ENCODE results near the gene ARCN1.
"Not testable (repeated sequence)": the region's sequence is repeated elsewhere in the genome, so short reads cannot be mapped to it uniquely, and the experiment has no call there.

The ARCN1 gene

GRCh38 chr11:118592616-118593367, 20.6 kb downstream of the ARCN1 start:
- CTCF ChIA-PET = interaction anchor here (1.0 to 9.0 kb wide), 5 partner anchors 9 to 68 kb away, joined by 3 to 133 read pairs (median 27); partner anchors contain the start of gene PHLDB1
- Histone ChIP-seq H3K4me1 (ENCODE audit: control extremely low read depth in 1 of 4, control insufficient read depth in 4 of 4, insufficient read depth in 4 of 4, low read length in 3 of 4) (peaks cover 0 to 9% (median 6%) of the 10 kb centered on the region in 4 experiments), H3K4me3 (ENCODE audit: control insufficient read depth in 1 of 7, extremely low read depth in 1 of 7, insufficient read depth in 4 of 7, low read depth in 2 of 7, low read length in 6 of 7) (no peak overlapping the region), H3K36me3 (ENCODE audit: control insufficient read depth in 4 of 4, insufficient read depth in 4 of 4, low read length in 3 of 4) (peaks cover 24 to 82% (median 49%) of the 10 kb centered on the region in 4 experiments), H3K9me3 (ENCODE audit: control extremely low read depth in 1 of 5, control insufficient read depth in 4 of 5, insufficient read depth in 2 of 5, low read depth in 1 of 5, low read length in 4 of 5) (no peaks in the 10 kb centered on the region), H3K27ac (ENCODE audit: insufficient read depth in 1 of 2, low read depth in 1 of 2, low read length in 2 of 2, poor library complexity in 1 of 2, severe bottlenecking in 2 of 2) (no peak overlapping the region), H3K27me3 (replicated peaks in 2 of 5; ENCODE audit: control insufficient read depth in 4 of 5, insufficient read depth in 5 of 5, low read length in 4 of 5) (no peaks in the 10 kb centered on the region)
- POLR2A ChIA-PET = no interaction called here
- DNase-seq = no peak
- WGBS (ENCODE audit: insufficient coverage) = 93% methylated on average over 2 of the region's 2 CpGs

GRCh38 chr11:118594984-118595383, 22.8 kb downstream of the ARCN1 start:
- ChIA-PET POLR2A (interaction anchor here (1.0 kb wide), 1 partner anchor 11 kb away, joined by 3 read pairs; no protein-coding TSS in a partner anchor), CTCF (interaction anchor here (0.8 to 9.0 kb wide), 14 partner anchors 14 to 82 kb away, joined by 3 to 133 read pairs (median 4); partner anchors contain the start of gene PHLDB1)
- H3K27me3 ChIP-seq (replicated peaks in 2 of 5; ENCODE audit: control insufficient read depth in 4 of 5, insufficient read depth in 5 of 5, low read length in 4 of 5); H3K27ac ChIP-seq (ENCODE audit: insufficient read depth in 1 of 2, low read depth in 1 of 2, low read length in 2 of 2, poor library complexity in 1 of 2, severe bottlenecking in 2 of 2); H3K4me3 ChIP-seq (ENCODE audit: control insufficient read depth in 1 of 7, extremely low read depth in 1 of 7, insufficient read depth in 4 of 7, low read depth in 2 of 7, low read length in 6 of 7); H3K4me1 ChIP-seq (ENCODE audit: control extremely low read depth in 1 of 4, control insufficient read depth in 4 of 4, insufficient read depth in 4 of 4, low read length in 3 of 4); H3K9me3 ChIP-seq (ENCODE audit: control extremely low read depth in 1 of 5, control insufficient read depth in 4 of 5, insufficient read depth in 2 of 5, low read depth in 1 of 5, low read length in 4 of 5): not testable (repeated sequence)
- peak; percentile 63 to 80 (median 75) for DNase-seq
- no CpG with 5 or more reads among the region's 5 CpGs for WGBS (ENCODE audit: insufficient coverage)
- peaks cover 25 to 75% (median 50%) of the 10 kb centered on the region in 4 experiments for H3K36me3 ChIP-seq (ENCODE audit: control insufficient read depth in 4 of 4, insufficient read depth in 4 of 4, low read length in 3 of 4)

GRCh38 chr11:118596224-118597146, 24.3 kb downstream of the ARCN1 start:
- 97% methylated on average over 15 of the region's 16 CpGs for WGBS (ENCODE audit: insufficient coverage)
- Histone ChIP-seq H3K36me3 (ENCODE audit: control insufficient read depth in 4 of 4, insufficient read depth in 4 of 4, low read length in 3 of 4) (peaks cover 28 to 72% (median 49%) of the 10 kb centered on the region in 4 experiments), H3K4me1 (ENCODE audit: control extremely low read depth in 1 of 4, control insufficient read depth in 4 of 4, insufficient read depth in 4 of 4, low read length in 3 of 4) (peaks cover 0 to 9% (median 6%) of the 10 kb centered on the region in 4 experiments), H3K27ac (ENCODE audit: insufficient read depth in 1 of 2, low read depth in 1 of 2, low read length in 2 of 2, poor library complexity in 1 of 2, severe bottlenecking in 2 of 2) (no peak overlapping the region), H3K4me3 (ENCODE audit: control insufficient read depth in 1 of 7, extremely low read depth in 1 of 7, insufficient read depth in 4 of 7, low read depth in 2 of 7, low read length in 6 of 7) (no peak overlapping the region), H3K9me3 (ENCODE audit: control extremely low read depth in 1 of 5, control insufficient read depth in 4 of 5, insufficient read depth in 2 of 5, low read depth in 1 of 5, low read length in 4 of 5) (no peaks in the 10 kb centered on the region), H3K27me3 (replicated peaks in 2 of 5; ENCODE audit: control insufficient read depth in 4 of 5, insufficient read depth in 5 of 5, low read length in 4 of 5) (no peaks in the 10 kb centered on the region)
- peak in 2 of 3 donors; percentile 14 to 19 for DNase-seq
- CTCF ChIA-PET = interaction anchor here (1.3 to 9.0 kb wide), 5 partner anchors 13 to 70 kb away, joined by 3 to 133 read pairs (median 10); partner anchors contain the start of gene PHLDB1
- POLR2A ChIA-PET = no interaction called here

DNA sequence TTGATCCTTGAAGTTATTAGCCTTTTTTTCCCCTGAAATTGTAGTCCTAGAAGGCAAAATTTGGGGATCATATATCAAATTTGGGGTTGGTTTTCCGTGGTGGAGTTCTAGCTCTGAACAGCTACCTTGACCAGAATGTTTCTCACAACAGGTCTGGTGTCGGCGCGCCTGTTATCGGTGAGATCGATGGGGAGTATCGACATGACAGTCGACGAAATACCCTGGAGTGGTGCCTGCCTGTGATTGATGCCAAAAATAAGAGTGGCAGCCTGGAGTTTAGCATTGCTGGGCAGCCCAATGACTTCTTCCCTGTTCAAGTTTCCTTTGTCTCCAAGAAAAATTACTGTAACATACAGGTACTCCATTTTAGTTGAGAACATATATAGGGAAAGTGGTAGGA, 25.3 kb downstream of the ARCN1 start:
- Histone ChIP-seq H3K27ac (ENCODE audit: insufficient read depth in 1 of 2, low read depth in 1 of 2, low read length in 2 of 2, poor library complexity in 1 of 2, severe bottlenecking in 2 of 2) (no peak overlapping the region), H3K9me3 (ENCODE audit: control extremely low read depth in 1 of 5, control insufficient read depth in 4 of 5, insufficient read depth in 2 of 5, low read depth in 1 of 5, low read length in 4 of 5) (no peaks in the 10 kb centered on the region), H3K4me1 (ENCODE audit: control extremely low read depth in 1 of 4, control insufficient read depth in 4 of 4, insufficient read depth in 4 of 4, low read length in 3 of 4) (peaks cover 0 to 9% (median 6%) of the 10 kb centered on the region in 4 experiments), H3K27me3 (replicated peaks in 2 of 5; ENCODE audit: control insufficient read depth in 4 of 5, insufficient read depth in 5 of 5, low read length in 4 of 5) (no peaks in the 10 kb centered on the region), H3K36me3 (ENCODE audit: control insufficient read depth in 4 of 4, insufficient read depth in 4 of 4, low read length in 3 of 4) (peaks cover 32 to 73% (median 54%) of the 10 kb centered on the region in 4 experiments), H3K4me3 (ENCODE audit: control insufficient read depth in 1 of 7, extremely low read depth in 1 of 7, insufficient read depth in 4 of 7, low read depth in 2 of 7, low read length in 6 of 7) (no peak overlapping the region)
- WGBS (ENCODE audit: insufficient coverage) = 98% methylated on average over 9 of the region's 9 CpGs
- ChIA-PET CTCF (interaction anchor here (0.8 to 9.0 kb wide), 2 partner anchors 9 to 12 kb away, joined by 3 to 133 read pairs; partner anchors contain the start of gene PHLDB1), POLR2A (interaction anchor here (0.7 kb wide), 1 partner anchor 1184 kb away, joined by 3 read pairs; no protein-coding TSS in a partner anchor)
- DNase-seq = no peak

DNA sequence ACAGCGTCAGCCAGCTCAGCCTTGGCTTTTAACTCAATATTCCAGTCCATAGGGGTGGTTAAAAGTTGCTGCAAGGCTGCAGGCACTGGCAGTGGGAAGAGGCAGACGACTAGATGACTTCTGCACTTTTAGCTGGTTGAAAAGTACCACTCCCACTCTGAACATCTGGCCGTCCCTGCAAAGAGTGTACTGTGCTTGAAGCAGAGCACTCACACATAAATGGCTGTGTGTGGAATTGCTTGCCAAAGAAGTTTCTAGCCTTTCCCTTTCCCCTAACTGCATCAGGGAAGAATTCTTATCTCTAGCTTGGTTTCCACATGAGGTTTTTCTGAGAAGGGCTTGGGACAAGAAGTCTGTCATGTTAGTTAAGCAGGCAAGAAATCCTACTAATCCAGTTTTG, 30.1 kb downstream of the ARCN1 start:
- ChIA-PET CTCF (interaction anchor here (0.6 to 1.2 kb wide), 3 partner anchors 10 to 203 kb away, joined by 3 to 4 read pairs (median 3); no protein-coding TSS in a partner anchor), POLR2A (no interaction called here)
- Histone ChIP-seq H3K27ac (ENCODE audit: insufficient read depth in 1 of 2, low read depth in 1 of 2, low read length in 2 of 2, poor library complexity in 1 of 2, severe bottlenecking in 2 of 2) (no peak overlapping the region), H3K27me3 (replicated peaks in 2 of 5; ENCODE audit: control insufficient read depth in 4 of 5, insufficient read depth in 5 of 5, low read length in 4 of 5) (peaks cover 0 to 5% (median 0%) of the 10 kb centered on the region in 5 experiments), H3K9me3 (ENCODE audit: control extremely low read depth in 1 of 5, control insufficient read depth in 4 of 5, insufficient read depth in 2 of 5, low read depth in 1 of 5, low read length in 4 of 5) (no peaks in the 10 kb centered on the region), H3K4me1 (ENCODE audit: control extremely low read depth in 1 of 4, control insufficient read depth in 4 of 4, insufficient read depth in 4 of 4, low read length in 3 of 4) (peaks cover 0 to 1% (median 0%) of the 10 kb centered on the region in 4 experiments), H3K36me3 (ENCODE audit: control insufficient read depth in 4 of 4, insufficient read depth in 4 of 4, low read length in 3 of 4) (peaks cover 22 to 45% (median 34%) of the 10 kb centered on the region in 4 experiments), H3K4me3 (ENCODE audit: control insufficient read depth in 1 of 7, extremely low read depth in 1 of 7, insufficient read depth in 4 of 7, low read depth in 2 of 7, low read length in 6 of 7) (no peak overlapping the region)
- no peak for DNase-seq
- 95% methylated on average over 2 of the region's 3 CpGs for WGBS (ENCODE audit: insufficient coverage)

DNA sequence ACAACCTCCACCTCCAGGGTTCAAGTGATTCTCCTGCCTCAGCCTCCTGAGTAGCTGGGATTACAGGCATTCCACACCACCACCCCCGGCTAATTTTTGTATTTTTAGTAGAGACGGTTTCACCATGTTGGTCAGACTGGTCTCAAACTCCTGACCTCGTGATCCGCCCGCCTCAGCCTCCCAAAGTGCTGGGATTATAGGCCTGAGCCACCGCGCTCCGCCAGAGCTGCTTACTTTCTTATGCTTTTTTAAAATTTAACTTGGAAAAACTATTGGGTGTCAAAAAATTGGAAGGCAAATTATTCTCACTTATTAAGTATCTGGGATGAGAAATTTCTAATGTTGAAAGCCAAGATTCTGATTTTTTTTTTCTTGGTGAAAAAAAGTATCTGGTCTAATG, 31.5 kb downstream of the ARCN1 start:
- not testable (repeated sequence) for H3K27ac ChIP-seq (ENCODE audit: insufficient read depth in 1 of 2, low read depth in 1 of 2, low read length in 2 of 2, poor library complexity in 1 of 2, severe bottlenecking in 2 of 2); H3K4me3 ChIP-seq (ENCODE audit: control insufficient read depth in 1 of 7, extremely low read depth in 1 of 7, insufficient read depth in 4 of 7, low read depth in 2 of 7, low read length in 6 of 7); H3K9me3 ChIP-seq (ENCODE audit: control extremely low read depth in 1 of 5, control insufficient read depth in 4 of 5, insufficient read depth in 2 of 5, low read depth in 1 of 5, low read length in 4 of 5); DNase-seq
- Histone ChIP-seq H3K4me1 (ENCODE audit: control extremely low read depth in 1 of 4, control insufficient read depth in 4 of 4, insufficient read depth in 4 of 4, low read length in 3 of 4) (peaks cover 0 to 15% (median 13%) of the 10 kb centered on the region in 4 experiments), H3K27me3 (replicated peaks in 2 of 5; ENCODE audit: control insufficient read depth in 4 of 5, insufficient read depth in 5 of 5, low read length in 4 of 5) (peaks cover 0 to 12% (median 6%) of the 10 kb centered on the region in 5 experiments), H3K36me3 (ENCODE audit: control insufficient read depth in 4 of 4, insufficient read depth in 4 of 4, low read length in 3 of 4) (peaks cover 20 to 37% (median 27%) of the 10 kb centered on the region in 4 experiments)
- 100% methylated on average over 4 of the region's 8 CpGs for WGBS (ENCODE audit: insufficient coverage)
- ChIA-PET CTCF (interaction anchor here (0.6 to 12.0 kb wide), 5 partner anchors 9 to 1692 kb away, joined by 4 to 133 read pairs (median 7); no protein-coding TSS in a partner anchor), POLR2A (interaction anchor here (0.8 kb wide), 1 partner anchor 32 kb away, joined by 4 read pairs; no protein-coding TSS in a partner anchor)

Measured in common myeloid progenitor, CD34-positive (primary cell).